Calu3 (cell line): ENCODE data around the gene RPLP2. TPM values are rescaled to one million over a fixed set of nuclear protein-coding genes. Genes with fewer than 3 reads are reported as not detected.

Source experiments
- BruUV-seq: library from RNA; stranded (reverse); fragments of 400-500 nt; replicated peaks from 2 replicates; lab custom pipeline; 2021; lab: Mats Ljungman, UMichigan
- CTCF ChIA-PET: fragments of 300-600 bp; sonication (Branson Sonifier 250); formaldehyde crosslinking; loops from one replicate; lab custom pipeline; 2022; ENCODE audit warnings: antibody characterized with exemption; lab: Charles Lee
- DNase-seq: peaks from one replicate; pipeline ENCODE4 v3.0.0; 2022
- H3K27ac Mint-ChIP-seq: one replicate; pipeline ENCODE4 v1.8.0; 2022; ENCODE audit warnings: mixed read lengths; ENCODE audit not compliant: unreplicated experiment
- H3K27me3 Mint-ChIP-seq: one replicate; pipeline ENCODE4 v1.8.0; 2022; ENCODE audit warnings: mixed read lengths; ENCODE audit not compliant: unreplicated experiment
- H3K36me3 Mint-ChIP-seq: one replicate; pipeline ENCODE4 v1.8.0; 2022; ENCODE audit warnings: mild to moderate bottlenecking, moderate library complexity, mixed read lengths; ENCODE audit not compliant: insufficient read depth, unreplicated experiment
- H3K4me1 Mint-ChIP-seq: one replicate; pipeline ENCODE4 v1.8.0; 2022; ENCODE audit warnings: mild to moderate bottlenecking, low read depth, mixed read lengths; ENCODE audit not compliant: unreplicated experiment
- H3K4me3 Mint-ChIP-seq: one replicate; pipeline ENCODE4 v1.8.0; 2022; ENCODE audit warnings: mild to moderate bottlenecking, low read depth, moderate library complexity, mixed read lengths; ENCODE audit not compliant: unreplicated experiment
- H3K9me3 Mint-ChIP-seq: one replicate; pipeline ENCODE4 v1.8.0; 2022; ENCODE audit warnings: low read depth, mixed read lengths; ENCODE audit not compliant: unreplicated experiment
- intact Hi-C: fragments of 100-400 bp; cut with micrococcal nuclease; formaldehyde crosslinking; loops from one replicate; pipeline ENCODE4 v1.10.0; 2022; ENCODE audit not compliant: unreplicated experiment
- total RNA-seq: library from RNA; stranded (reverse); gene quantifications from 2 replicates; pipeline ENCODE4 v1.2.3, GENCODE V29; 2022
- TF ChIP-seq, protein P1 (sequence below): fragments of 200-600 bp; IDR thresholded peaks from one replicate; pipeline ENCODE4 v1.8.0; 2022; ENCODE audit warnings: antibody characterized with exemption; ENCODE audit not compliant: unreplicated experiment

The RPLP2 gene
- total RNA-seq, 1 experiment from 2014 or later: 1,381 TPM

DNA sequence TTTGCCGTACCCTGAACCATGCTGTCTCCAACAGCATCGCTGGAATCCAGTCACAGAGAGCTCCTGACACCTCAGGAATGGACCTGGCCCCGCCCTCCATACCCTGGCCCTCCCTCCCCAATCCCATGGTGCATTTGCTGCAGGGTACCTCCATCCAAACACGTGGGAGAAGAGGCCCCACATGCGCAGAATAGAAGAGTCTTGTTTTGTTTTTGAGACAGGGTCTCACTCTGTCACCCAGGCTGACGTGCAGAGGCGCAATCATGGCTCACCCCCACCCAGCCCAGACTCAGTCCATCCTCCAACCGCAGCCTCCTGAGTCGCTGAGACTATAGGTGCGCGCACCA lies 6.6 kb downstream of the RPLP2 start:
- intact Hi-C loops: no loop called here
- Mint-ChIP-seq H3K9me3 (no peaks in the 10 kb centered on the region), H3K4me3 (no peak overlapping the region), H3K4me1 (peaks cover under 1% of the 10 kb centered on the region), H3K27ac (no peak overlapping the region), H3K36me3 (peaks cover 76% of the 10 kb centered on the region), H3K27me3 (no peaks in the 10 kb centered on the region)
- no TSS peak for BruUV-seq
- CTCF ChIA-PET: no interaction called here
- TF ChIP-seq, protein P1, sequence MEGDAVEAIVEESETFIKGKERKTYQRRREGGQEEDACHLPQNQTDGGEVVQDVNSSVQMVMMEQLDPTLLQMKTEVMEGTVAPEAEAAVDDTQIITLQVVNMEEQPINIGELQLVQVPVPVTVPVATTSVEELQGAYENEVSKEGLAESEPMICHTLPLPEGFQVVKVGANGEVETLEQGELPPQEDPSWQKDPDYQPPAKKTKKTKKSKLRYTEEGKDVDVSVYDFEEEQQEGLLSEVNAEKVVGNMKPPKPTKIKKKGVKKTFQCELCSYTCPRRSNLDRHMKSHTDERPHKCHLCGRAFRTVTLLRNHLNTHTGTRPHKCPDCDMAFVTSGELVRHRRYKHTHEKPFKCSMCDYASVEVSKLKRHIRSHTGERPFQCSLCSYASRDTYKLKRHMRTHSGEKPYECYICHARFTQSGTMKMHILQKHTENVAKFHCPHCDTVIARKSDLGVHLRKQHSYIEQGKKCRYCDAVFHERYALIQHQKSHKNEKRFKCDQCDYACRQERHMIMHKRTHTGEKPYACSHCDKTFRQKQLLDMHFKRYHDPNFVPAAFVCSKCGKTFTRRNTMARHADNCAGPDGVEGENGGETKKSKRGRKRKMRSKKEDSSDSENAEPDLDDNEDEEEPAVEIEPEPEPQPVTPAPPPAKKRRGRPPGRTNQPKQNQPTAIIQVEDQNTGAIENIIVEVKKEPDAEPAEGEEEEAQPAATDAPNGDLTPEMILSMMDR: no peak
- no peak for DNase-seq

DNA sequence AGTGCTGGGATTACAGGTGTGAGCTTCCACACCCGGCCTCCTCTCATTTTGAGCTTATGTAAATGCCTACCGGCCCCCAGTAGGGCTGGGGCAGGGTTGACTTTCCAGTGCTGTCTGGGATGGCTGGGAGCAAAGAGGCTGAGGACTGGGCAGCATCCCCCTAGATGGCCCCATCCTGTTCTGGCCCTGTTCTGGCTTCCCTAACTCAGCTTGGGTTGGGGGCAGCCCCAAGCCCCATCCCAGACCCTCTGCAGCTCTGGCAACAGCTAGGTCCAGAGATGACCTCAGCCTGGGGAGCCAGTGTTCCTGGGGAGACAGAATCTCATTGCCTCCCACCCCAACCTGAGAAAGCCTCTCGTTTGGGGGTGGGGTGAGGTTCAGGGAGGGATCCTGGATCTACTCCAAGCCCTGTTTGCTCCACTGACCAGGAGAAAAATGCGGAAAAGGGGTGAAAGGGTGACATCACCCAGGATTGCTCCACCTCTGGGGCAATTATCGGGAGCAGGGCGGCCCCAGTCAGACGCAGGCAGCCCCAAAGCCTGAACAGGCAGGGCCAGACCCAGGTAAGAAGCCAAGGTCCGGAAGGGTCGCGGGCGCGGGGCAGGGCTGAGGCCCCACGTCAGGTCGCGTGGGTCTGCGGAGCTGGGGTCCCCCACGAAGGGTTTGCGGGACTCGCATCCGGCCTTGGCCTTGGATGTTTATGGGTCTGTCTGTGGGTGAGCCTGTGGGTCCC lies 8.8 kb downstream of the RPLP2 start, which contains the start of gene PNPLA2:
Gene PNPLA2 (plus strand): TSS at position 519 of the 733 bp plus-strand sequence. CDS start 805 bp downstream, outside the sequence.
- no peaks in the 10 kb centered on the region for H3K27me3 Mint-ChIP-seq
- no peaks in the 10 kb centered on the region for H3K9me3 Mint-ChIP-seq
- H3K4me1 Mint-ChIP-seq: peaks cover 9% of the 10 kb centered on the region
- intact Hi-C loops: no loop called here
- no TSS peak for BruUV-seq
- DNase-seq: peak; percentile 79
- CTCF ChIA-PET: interaction anchor here (0.6 to 1.7 kb wide), 6 partner anchors 8 to 962 kb away, joined by 3 to 9 read pairs (median 4); no protein-coding TSS in a partner anchor
- peaks cover 76% of the 10 kb centered on the region for H3K36me3 Mint-ChIP-seq
- H3K27ac Mint-ChIP-seq: peak within 1 kb of the TSS; percentile 88
- H3K4me3 Mint-ChIP-seq: peak within 1 kb of the TSS; percentile 77
- TF ChIP-seq, protein P1: no peak

DNA sequence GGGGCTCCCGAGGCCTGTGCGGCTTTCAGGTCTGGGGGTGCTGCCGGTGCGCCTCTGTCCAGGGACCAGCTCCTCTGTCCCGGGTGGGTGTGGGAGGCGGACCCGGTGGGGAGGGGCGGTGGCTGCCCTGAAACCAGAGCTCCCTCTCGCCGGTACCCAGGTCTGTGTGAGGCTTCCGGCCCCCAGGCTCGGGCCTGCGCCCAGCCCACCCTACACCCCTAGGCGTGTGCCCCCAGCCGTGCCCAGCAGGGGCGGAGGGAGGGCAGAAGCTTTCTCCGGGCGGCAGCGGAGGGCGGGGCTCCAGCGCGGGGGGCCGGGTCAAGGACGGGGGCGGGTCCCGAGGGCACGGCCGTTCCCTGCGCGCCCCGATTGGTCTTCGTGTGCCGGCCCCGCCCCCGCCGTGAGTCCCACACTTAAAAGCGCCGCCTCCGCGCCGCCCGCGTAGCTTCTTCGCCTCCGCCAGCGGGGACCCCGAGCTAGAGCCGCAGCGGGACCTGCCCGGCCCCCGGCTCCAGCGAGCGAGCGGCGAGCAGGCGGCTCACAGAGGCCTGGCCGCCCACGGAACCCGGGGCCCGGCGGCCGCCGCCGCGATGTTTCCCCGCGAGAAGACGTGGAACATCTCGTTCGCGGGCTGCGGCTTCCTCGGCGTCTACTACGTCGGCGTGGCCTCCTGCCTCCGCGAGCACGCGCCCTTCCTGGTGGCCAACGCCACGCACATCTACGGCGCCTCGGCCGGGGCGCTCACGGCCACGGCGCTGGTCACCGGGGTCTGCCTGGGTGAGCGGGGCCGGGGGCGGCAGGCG lies 9.6 kb downstream of the RPLP2 start:
- H3K27me3 Mint-ChIP-seq: no peaks in the 10 kb centered on the region
- peak overlapping the region; percentile 77 for H3K4me3 Mint-ChIP-seq
- peaks cover 9% of the 10 kb centered on the region for H3K4me1 Mint-ChIP-seq
- peaks cover 76% of the 10 kb centered on the region for H3K36me3 Mint-ChIP-seq
- H3K27ac Mint-ChIP-seq: peak overlapping the region; percentile 88
- no TSS peak for BruUV-seq
- TF ChIP-seq, protein P1: no peak
- peak; percentile 93 for DNase-seq
- intact Hi-C loops: no loop called here
- H3K9me3 Mint-ChIP-seq: no peaks in the 10 kb centered on the region
- CTCF ChIA-PET: interaction anchor here (0.6 to 1.7 kb wide), 7 partner anchors 9 to 961 kb away, joined by 3 to 9 read pairs (median 5); partner anchors contain the start of genes RPLP2 and TSPAN4

DNA sequence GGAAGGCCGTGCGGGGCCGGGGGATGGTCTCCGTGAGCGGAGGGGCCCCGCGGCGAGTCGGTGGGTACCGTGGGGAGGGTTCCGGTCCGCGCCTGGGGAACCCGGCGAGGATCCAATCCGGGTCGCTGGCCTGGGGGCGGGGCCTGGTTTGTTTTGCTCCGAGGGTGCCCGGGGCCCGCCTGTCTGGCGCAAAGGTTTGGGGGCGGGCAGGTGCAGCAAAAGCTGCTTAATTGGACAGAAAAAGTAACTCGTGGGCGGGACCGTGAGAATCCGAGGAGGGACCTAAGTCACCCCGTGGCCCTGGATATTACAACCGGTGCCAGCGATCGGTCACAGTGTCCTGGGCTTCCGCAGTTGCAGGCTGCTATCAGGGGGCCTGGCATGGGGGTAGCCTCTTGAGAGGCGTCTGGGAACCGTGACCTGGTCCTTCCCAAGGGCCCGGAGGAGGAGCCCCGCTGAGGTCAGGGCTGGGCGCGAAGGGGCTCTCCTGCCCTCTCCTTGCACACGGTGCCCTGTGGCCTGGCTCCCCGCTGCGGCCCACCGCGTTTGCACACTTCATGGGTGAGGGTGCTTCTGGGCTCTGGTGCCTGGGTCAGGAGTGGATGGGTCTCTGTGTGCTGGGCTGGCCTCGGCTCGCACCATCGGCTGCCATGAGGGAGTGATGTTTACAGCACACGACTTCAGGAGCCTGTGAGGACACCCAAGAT lies 10.3 kb downstream of the RPLP2 start:
- H3K27me3 Mint-ChIP-seq: no peaks in the 10 kb centered on the region
- TSS peak; percentile 47 for BruUV-seq
- H3K36me3 Mint-ChIP-seq: peaks cover 76% of the 10 kb centered on the region
- intact Hi-C loops: no loop called here
- DNase-seq: peak; percentile 93
- H3K4me3 Mint-ChIP-seq: peak overlapping the region; percentile 77
- peaks cover 14% of the 10 kb centered on the region for H3K4me1 Mint-ChIP-seq
- H3K27ac Mint-ChIP-seq: peak overlapping the region; percentile 88
- CTCF ChIA-PET: interaction anchor here (0.7 to 1.7 kb wide), 6 partner anchors 9 to 24 kb away, joined by 3 to 9 read pairs (median 5); partner anchors contain the start of genes RPLP2 and TSPAN4
- TF ChIP-seq, protein P1: no peak
- H3K9me3 Mint-ChIP-seq: no peaks in the 10 kb centered on the region
